ENCODE results near the gene CPA2.

The CPA2 gene

DNA sequence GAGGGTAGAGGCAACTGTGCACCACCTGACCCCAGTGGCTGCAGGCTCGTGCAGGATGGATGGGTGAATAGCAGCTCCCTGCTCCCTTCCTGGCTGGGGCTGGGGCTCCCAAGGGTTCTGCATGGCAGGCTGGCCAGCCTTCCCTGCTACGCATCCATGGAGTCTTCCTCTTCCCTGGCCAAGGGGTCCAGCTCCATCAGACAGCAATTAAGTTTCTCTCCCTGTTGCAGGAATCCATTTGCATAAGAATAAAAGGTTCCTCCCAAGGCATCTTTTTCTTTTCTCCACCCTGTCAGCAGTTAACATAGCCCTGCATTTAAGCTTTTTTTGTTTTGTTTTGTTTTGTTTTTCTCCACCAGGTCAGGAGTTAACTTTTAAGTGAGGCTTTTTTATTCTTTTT, 10.0 kb upstream of the CPA2 start:
- DNase-seq (ENCODE audit: low spot score), result no peak

DNA sequence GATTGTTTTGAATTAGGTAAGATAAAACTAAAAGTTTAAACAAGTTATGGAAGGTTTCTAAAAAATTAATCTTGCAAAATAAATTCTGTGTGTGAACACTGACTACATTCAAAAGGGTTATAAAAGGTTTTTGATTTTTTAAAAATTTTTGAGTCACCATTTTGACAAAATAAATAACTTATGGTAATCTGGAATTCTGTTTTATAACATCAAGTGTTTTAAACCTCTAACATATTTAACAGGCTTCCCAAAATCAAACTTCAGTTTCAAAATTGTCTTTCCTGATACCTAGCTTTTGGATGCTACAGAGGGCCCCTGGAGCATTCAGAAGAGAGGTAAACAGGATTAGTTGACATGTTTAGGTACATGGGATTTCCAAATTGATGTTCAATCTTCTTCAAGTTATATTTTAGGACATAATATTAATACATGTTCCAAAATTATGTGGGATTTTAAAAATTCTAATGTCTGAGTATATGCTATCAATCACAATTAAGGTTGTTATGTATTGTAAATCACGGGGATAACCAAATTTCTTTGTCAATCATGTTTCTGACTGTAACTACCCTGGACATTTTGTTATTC, 8.1 kb upstream of the CPA2 start:
- no peak for DNase-seq (ENCODE audit: low spot score)

DNA sequence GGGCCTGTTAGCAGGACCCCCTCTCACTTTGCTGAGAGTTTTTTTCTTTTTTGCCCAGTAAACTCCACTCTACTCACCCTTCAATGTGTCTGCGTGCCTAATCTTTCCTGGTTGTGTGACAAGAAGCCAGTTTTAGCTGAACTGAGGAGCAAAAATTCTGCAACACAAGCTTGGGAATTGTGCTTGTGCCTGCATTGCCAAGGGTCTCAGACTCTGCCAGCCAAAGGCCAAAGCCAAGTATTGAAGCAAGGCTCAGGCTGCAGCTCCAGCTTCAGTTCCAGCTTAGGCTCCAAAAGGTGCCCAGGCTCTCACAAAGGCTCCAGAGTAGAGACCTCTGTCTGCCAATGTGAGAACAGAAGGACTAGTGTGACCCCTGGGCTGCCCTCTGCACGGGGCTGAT, 4.2 kb upstream of the CPA2 start:
- no peak for DNase-seq (ENCODE audit: low spot score)

DNA sequence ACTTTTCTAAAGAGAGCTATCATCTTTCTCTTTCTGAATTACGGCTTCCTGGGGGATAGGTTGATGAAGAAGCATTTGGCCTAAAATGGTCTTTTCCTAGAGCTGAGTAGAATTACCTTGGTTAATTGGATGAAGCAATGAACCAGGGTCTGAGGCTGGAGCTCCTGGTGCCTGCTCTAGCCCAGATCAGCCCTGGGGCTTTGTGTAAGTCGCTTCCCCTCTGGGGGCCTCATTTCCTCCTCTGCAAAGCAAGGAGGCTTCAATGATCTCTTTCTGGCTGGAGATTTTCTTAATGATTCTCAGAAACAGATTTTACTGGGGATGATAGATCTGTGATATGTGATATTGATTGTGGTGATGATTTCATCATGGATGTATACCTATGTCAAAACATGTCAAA, 3.5 kb upstream of the CPA2 start:
- no peak for DNase-seq (ENCODE audit: low spot score)

DNA sequence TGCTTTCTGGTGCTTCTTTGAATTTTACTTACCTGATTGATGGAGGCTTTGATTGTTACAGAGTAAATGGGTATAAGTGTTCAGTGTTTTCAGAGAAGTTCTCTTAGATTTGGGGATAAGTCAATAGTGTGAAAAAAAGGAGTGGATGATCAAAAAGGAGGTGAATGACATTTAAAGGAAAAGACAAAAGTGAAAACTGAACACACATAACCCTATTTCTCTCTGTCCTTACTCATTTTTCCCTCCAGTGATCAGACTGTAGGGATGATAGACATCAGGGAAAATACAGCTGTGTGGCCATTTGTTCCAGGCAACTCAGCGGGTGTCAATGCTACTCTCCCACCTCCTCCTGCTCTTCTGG, 278 bp downstream of the CPA2 start:
- DNase-seq (ENCODE audit: low spot score), result no peak

DNA sequence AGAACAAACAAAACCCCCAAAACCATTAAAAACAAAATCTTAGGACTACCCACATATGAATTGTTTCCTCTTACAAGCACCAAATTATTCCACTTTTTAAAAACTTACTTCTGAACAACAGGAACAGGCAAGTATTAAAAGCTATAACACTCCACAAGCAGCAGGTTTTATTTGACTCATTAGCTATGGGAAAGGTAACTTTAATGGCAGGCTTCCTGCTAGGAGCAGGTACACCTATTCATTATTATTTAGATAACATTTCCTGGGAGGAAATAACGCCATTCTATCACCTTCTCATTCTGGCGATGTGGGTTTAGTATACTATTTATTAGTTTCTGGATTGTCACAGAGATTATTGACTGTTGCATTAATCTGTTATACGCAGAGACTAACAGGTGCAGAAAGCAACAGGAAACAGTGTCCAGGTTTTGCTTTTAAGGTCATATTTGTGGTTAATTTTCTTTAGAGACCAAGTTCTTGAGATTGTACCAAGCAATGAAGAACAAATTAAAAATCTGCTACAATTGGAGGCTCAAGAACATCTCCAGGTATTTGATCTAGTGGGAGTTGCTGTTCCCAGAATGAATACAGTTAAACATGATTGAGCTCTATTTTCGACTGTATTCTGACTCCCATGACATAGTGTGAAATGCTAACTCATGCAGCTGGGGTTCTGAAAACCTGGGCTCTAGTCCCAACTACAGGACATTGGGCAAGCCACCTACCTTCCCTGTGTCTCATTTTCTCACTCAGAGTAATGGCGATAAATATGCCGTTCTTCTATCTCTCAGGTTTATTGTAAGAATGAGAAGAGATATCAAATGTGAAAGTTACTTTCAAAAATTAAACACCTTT, 2.0 kb downstream of the CPA2 start:
- no peak for DNase-seq (ENCODE audit: low spot score)

DNA sequence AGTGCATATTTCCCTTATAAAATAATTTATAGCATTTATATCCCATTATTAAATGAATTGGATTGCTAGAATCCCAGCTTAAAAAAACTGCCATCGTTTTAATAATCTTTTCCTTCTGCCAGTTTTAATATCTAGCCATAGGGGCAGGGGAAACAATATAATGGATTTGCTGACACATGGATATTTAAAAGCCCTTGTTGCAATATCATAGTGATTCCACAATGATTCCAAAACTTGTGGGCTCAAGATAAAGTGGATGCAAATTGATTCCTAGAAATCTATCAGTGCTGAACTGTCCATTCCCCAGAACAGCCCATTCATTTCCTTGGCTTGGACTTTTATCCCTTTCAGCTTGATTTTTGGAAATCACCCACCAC, 2.6 kb downstream of the CPA2 start:
- DNase-seq (ENCODE audit: low spot score), result no peak

DNA sequence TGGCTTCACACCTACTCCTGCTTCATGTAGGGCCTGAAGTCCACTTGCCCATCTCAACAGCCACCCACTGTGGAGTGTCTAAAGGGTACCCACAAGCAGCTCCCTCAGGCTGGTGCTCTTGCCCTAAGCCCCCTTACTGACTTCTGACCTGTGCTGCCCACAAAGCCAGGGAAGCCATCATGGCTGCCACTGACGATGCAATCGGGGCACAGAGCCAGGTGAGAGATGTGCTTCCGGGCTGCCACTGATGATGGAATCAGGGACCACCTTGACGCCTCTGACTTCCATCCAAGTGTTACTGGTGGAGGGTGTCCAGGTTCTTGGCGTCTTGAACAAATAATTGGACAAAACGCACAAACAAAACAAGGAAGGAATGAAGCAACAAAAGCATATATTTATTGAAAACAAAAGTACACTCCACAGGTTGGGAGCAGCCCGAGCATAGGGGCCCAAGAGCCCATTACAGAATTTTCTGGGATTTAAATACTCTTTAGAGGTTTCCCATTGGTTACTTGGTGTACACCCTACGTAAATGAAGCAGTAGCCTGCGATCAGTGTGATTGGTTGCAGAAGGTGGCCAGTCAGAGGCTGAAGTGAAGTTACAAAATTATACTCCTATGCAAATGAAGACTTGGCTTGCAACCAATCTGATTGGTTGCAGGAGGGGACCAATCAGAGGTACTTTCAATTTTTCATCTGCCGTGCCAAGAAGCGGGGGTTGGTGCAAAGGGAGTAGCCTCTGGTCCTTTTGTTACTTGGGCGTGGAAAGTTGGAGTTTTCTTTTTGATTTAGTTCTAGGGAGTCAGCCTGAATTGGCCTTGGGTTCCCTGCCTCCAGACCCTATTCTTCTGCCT, 4.5 kb downstream of the CPA2 start:
- no peak for DNase-seq (ENCODE audit: low spot score)

DNA sequence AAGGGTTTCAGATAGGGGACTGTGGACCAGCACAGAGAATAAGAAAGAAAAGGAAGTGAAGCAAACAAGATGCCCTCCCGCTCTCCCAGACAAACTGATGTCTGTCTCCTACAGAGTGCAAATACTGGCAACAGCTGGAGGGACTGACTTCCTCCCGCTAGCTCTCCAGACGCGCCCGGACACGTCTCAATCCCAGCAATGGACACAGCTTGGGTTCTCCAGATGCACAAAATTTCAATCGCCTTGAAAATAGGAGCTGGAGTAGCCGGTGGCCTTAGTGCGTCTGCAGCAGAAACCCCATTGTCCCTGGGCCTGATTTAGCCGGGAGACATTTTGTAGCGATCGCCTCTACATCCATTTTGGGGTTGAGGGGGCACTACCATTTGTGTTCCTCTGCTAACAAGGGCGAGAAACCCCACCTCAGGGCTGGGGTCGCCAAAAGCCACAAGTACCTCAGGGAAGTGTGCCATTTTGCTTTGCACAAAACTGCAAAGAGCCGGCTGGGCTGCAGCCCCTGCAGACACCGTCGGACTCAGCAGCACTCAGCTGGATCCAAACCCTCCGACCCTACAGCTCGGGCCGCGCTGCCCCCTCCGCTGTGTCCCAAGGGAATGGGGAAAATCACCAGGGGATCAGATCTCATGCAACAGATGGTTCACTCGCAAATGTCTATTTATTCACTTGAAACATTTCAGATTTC, 5.9 kb downstream of the CPA2 start:
- no peak for DNase-seq (ENCODE audit: low spot score)

DNA sequence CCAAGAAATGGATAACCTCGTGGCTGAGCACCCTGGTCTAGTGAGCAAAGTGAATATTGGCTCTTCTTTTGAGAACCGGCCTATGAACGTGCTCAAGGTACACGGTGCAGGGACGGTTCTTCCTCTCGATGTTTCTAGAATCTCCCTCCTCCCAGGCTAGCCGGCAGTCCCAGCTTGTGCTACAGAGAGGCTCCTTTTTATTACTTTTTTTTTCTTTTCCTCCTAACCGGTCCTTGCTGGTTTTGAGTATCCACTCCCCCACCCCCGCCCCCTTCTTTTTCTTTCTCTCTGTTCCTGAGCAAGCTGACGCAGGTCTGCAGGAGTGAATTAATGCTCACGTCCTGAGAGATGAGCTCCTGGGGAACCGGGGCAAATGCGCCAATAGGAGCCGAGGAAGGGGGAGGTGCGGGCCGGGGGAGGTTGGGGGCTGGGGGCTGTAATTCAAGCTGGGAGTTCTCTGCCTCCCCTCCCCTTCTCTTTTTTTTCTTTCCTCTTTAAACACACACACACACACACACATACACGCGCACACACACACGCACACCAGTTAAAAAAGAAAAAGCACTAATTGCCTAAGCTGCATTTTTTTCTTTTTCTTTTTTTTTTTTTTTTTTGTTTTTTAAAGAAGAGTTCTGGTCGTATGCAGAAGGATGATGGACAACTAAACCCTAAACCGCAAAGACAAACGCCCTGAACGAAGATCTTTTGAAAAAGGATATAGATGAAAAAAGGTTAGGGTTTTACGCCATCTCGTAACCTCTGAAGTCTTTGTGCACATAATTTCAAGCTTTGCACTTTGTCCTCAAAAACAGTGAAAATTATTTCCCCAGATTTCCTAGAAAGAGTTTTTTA, 6.6 kb downstream of the CPA2 start:
- no peak for DNase-seq (ENCODE audit: low spot score)

DNA sequence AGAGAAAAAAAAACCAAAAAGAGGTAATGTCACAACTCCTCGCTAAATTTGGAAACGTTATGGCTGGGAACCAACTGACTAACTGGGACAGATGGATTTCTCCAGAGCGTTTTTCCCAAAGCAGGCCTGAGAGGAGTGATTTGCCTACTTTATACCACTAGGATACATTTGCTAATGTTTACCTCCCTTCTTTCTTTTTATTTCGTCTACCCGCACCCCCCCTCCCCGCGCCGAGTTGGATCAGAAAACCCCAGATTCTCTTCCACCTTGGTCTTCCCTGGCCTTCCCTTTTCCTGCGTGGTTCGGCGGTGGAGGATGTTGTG, 7.2 kb downstream of the CPA2 start:
- peak; percentile 80 for DNase-seq (ENCODE audit: low spot score)

DNA sequence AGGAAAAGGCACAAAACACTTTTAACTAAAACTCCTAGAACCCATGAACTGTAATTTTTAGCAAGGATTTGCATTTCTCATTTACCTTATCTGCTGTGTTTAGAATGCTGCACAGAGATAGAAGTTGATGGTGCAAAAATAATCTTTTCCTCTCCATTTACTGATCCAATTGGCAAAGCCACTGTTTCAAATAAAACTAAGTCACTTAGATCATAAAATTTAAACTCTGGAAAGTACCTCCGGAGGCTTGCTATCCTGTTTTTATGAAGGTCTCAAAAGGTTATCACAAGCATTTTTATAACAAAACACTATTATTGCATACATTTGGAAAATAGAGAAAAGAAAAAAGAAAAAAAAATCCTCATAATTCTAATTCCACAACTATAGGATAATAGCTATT, 7.6 kb downstream of the CPA2 start:
- DNase-seq (ENCODE audit: low spot score), result no peak

DNA sequence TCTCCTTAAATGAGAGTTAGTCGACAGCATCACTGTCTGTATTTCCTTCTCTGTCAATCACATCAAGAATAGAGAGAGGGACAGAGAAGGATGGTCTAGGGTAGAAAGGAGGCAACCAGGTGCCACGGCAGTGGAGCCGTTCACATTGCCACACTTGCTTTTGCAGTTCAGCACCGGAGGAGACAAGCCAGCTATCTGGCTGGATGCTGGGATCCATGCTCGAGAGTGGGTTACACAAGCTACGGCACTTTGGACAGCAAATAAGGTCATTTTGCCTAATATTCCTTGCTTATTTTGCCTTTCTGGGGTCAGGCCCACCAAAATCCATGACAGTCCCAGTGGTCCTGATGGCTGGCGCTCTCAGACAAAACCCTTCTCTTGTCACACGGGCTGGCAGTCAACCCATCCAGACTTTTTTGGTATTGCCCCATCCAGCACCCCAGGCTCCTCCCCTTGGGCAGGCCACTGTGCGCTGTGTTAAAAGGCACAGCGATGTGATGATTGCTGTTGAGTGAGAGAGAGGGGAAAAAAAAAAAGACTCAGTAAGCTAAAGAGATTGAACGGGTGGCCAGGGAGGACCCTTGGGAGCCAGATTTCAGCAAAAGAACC, 8.4 kb downstream of the CPA2 start:
- DNase-seq (ENCODE audit: low spot score), result no peak

DNA sequence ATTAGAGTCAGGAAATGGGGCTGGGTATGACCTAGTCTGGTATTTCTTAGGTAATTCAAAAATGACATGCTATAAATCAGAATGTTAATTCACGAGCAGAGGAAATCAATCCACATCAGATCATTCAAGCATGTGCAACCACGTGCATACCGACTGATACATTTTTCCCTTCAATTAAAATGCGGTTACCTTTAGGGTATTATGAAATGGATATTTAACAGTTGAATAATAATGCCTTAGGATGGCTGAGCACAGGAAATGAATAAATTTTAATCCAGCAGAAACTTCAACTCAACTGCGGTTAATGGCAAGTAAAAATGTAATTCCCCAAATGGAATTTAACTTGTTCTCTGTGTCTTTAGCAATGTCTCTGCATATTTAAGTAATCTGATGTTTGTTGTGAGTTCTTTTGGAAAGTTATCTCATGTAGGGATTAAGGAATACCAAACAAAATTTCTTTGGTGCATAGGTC, 9.2 kb downstream of the CPA2 start:
- no peak for DNase-seq (ENCODE audit: low spot score)

DNA sequence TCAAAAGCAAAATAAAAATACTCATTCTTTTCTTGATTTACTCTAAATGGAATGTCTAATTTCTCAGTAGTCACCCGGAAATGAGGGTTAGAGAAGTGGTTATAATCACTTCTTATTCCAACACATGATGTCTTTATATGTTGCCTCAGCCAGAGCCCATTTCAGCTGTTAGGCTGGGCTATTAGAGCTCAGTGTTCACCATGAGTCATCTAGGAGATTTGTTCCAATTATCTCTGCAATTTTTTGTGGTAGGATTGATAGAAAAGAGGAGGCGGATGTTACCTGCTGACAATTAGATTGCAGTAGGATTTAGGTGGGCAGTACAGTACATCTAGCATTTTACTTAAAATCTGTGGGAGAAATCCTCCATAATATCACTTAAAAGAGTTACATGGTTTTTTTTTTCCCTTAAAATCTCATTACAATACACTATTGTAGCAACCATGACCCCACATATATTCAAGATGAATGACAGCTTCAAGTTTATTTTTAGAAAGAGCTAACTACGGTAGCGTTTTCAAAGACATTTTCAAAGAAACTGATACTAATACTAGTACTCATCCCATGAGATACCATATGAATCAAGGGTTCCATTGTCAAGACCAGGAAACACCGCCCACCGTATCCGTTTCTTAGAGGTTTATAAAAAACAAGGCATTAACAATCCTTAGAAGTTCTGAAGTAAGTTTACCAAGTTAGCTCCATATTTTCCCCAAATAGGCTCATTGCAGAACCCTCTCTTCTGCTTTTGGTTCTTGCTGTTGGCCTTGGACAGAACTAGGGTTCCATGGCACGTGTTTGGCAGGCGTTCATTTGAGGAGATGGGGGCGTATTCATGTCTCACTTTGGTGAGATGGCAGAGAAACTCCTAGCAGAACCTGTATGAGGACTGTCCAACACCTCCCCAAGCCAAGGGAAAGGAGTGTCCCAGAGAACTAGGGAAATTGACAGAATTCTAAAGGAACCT, 10.4 kb downstream of the CPA2 start:
- peak; percentile 73 for DNase-seq (ENCODE audit: low spot score)

DNA sequence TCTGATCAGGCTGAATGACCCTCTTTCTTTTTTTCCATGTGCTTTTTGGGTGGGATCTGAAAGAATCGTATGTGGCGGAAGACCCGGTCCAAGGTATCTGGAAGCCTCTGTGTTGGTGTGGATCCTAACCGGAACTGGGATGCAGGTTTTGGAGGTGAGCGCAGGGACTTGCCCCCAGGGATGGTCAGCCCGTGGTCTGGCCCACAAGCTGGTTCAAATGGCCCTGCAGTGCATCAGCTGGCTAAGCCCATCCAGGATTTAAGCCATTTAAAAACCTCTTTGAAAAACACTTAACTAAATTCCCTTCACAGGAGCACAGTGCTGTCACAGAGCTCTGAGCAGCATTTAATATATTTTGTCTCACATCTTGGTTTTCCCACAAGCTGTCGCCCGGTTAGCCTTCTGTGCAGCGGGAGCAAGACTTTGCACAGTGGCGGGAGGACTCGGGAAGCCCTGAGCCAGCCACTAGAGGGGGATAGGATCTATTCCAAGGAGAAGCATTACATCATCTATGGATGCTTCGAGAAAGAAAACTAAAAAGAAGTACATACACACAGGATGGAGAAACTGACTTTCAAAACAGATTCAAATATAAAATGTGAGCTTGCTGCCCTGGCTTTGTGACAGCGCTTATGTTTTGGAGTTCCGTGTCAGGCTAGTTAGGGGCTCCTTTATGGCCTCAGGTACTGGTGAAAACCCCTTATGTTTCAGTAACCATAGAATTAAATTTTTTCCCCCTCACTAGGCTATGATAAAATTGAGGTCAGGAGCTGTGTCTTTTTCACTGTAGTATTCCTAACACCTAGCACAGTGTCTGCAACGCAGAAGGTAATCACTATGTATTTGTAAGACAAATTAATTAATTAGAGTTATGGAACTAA, 11.3 kb downstream of the CPA2 start:
- DNase-seq (ENCODE audit: low spot score), result peak; percentile 73

DNA sequence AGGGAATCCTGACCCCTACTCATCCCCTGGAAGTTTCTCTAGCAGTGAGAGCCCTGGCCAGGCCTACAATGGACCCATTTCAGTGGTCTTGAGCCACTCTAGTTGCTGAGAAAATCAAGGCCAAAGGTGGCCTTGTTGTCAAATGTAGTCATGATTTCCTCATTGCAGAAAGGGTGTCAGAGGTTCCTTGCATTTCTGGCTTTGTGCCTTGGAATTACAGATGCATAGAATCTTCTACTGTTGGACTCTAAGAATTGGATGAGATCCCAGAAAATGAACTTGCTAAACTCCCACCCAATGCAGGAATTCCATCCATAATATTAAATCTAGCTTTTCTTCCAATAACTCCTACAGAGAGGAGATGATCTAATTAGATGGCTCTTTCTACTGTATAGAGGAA, 12.2 kb downstream of the CPA2 start:
- no peak for DNase-seq (ENCODE audit: low spot score)

DNA sequence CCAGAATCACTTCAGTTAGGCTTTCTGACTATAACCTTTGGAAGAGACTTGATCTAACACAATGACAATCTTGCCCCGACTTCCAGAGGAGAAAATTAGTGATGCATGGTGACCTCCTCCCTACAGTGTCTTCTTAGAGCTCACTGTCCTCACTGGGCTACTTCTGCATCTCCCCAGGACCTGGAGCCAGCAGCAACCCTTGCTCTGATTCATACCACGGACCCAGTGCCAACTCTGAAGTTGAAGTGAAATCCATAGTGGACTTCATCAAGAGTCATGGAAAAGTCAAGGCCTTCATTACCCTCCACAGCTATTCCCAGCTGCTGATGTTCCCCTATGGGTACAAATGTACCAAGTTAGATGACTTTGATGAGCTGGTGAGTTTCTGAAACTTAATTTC, 12.6 kb downstream of the CPA2 start:
- DNase-seq (ENCODE audit: low spot score), result no peak

DNA sequence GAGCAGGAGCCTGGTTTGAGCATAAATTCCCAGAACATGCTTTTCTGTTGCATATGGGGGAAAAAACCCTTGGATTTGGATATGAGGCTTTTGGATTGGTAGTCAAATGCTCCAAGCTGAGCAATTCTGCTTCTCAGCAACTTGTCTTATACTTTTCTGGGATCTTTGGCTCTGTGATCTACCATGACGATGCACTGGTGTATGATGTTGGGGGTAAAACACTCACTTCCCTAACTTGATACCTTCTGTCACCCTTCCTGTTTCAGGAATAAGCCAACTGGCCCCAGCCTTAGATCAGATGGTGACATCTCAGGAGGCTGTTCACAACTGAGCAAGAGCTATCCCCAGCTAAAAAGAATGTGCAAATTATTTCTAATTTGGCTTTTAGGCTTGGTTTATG, 13.2 kb downstream of the CPA2 start:
- no peak for DNase-seq (ENCODE audit: low spot score)

Data from AG20443 (cell line).